Neural crest cell (in vitro differentiated cells): Measurements from ENCODE around the gene TCP1. TPM values are rescaled to one million over a fixed set of nuclear protein-coding genes. Genes with fewer than 3 reads are reported as not detected.

ENCODE experiments used
- DNase-seq: peaks from one replicate; pipeline ENCODE4 v3.0.0; 2021; ENCODE audit warnings: low read depth, mixed read lengths, low spot score
- H3K27ac Mint-ChIP-seq: one replicate; pipeline ENCODE4 v1.8.0; 2021; ENCODE audit warnings: mild to moderate bottlenecking, mixed read lengths; ENCODE audit not compliant: unreplicated experiment
- H3K27me3 Mint-ChIP-seq: 2 replicates; pipeline ENCODE4 v1.8.0; 2021; ENCODE audit warnings: low read depth, mild to moderate bottlenecking, mixed read lengths
- H3K36me3 Mint-ChIP-seq: 2 replicates; pipeline ENCODE4 v1.8.0; 2021; ENCODE audit warnings: low read depth, mild to moderate bottlenecking, mixed read lengths
- H3K4me1 Mint-ChIP-seq: 2 replicates; pipeline ENCODE4 v1.8.0; 2021; ENCODE audit warnings: mixed read lengths
- H3K4me3 Mint-ChIP-seq: one replicate; pipeline ENCODE4 v1.8.0; 2021; ENCODE audit warnings: mild to moderate bottlenecking, mixed read lengths
- H3K9me3 Mint-ChIP-seq: 2 replicates; pipeline ENCODE4 v1.8.0; 2021; ENCODE audit warnings: mixed read lengths
- CTCF ChIP-seq: fragments of 200-600 bp; sonication (generic); conservative IDR thresholded peaks from 2 replicates; pipeline ENCODE4 v1.5.0; 2021; ENCODE audit warnings: antibody characterized with exemption, mild to moderate bottlenecking
- total RNA-seq: library from RNA; stranded (reverse); gene quantifications from 2 replicates; pipeline ENCODE4 v1.2.1, GENCODE V29; 2021

The TCP1 gene
- total RNA-seq, 1 donor from 2014 or later = 246 TPM

GRCh38 chr6:159762681-159763293 is 26.6 kb downstream of the TCP1 start:
- H3K9me3 Mint-ChIP-seq = no peaks in the 10 kb centered on the region
- TF ChIP-seq CTCF = no peak
- DNase-seq = no peak

DNA sequence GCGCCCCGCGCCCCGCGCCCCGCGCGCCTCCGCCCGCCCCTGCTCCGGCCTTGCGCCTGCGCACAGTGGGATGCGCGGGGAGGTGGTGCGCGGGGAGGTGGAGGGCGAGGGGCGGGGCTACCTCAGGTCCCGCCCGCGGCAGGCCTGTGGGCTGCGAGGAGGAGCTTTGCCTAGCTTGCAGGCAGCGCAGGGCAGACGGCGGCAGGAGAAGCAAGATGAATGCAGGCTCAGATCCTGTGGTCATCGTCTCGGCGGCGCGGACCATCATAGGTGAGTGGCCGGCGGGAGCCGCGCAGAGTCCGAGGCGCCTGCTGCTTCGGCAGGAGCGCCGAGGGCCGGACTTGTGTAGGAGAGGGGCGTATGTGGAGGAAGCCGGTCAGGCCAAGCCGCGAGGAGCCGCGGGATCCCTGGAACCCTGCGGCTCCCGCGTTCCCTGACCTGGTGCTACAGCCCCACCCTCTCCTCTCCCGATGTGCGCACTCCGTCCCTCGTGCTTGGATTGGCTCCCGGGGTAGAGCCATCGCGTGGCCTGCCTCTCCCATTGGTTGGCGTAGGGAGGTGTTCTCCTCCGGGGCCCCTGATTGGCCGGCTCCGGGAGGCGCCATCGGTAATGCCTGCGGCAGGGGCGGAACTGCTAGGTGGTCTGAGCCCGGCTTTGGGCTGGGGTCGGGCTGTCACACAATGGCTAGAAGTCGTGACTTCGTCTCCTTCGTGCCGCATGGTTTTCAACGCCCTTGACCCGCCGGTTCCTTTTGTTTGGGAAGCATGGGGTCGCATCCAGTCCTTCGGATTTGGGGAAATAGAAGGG is 27.3 kb downstream of the TCP1 start, which contains the start of gene ACAT2:
ACAT2 (plus strand) TSS at position 173 of the 808 bp plus-strand sequence; CDS start at position 216, 43 bp downstream.
- Mint-ChIP-seq H3K36me3 (peaks cover 39% of the 10 kb centered on the region), H3K4me1 (peaks cover 50% of the 10 kb centered on the region), H3K27ac (peak within 1 kb of the TSS; percentile 99), H3K9me3 (no peaks in the 10 kb centered on the region), H3K27me3 (peaks cover 6% of the 10 kb centered on the region), H3K4me3 (peak within 1 kb of the TSS; percentile 95)
- peak; percentile 88 for DNase-seq
- no peak for TF ChIP-seq CTCF

More at GRCh38 chr6:159762681-159763293, 26.6 kb downstream of the TCP1 start:
- H3K4me3 Mint-ChIP-seq = peak overlapping the region; percentile 95
- H3K4me1 Mint-ChIP-seq = peaks cover 54% of the 10 kb centered on the region
- peak overlapping the region; percentile 99 for H3K27ac Mint-ChIP-seq
- peaks cover 45% of the 10 kb centered on the region for H3K36me3 Mint-ChIP-seq
- peaks cover 6% of the 10 kb centered on the region for H3K27me3 Mint-ChIP-seq

DNA sequence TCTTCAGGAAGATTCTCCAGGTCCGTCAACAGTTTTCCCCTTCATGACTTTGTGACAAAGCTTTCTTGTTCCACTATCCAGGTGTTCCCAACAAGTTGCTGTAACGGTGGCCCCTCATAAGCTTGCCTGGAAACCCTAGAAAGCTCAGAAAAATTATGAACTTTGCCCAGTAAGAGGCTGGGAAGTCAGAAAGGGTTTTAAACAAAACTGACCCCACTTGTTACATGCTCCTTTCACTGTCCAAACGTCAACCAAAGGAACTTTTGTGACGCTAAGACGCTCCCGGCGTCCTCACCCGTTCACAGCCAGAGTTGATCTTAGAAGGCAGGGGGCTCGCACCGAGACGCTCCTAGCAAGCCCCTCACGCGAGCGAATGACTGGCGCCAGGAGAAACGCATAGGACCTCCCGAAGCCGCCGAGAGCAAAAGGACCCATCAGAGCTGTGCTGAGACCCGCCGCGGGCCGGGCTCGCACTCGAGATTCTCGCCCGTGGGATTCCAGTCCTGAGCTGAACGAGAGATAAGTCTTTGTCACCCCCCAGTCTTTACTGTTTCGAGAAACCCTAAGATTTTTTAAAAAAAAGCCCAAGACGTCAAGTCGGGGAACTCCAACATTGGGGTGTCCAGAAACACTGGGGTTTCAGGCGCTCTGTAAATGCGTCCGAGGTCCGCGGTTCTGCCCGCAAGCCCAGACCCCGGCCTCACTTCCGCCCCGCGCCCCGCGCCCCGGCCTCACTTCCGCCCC is 28.1 kb downstream of the TCP1 start:
- Mint-ChIP-seq H3K27me3 (peaks cover 6% of the 10 kb centered on the region), H3K36me3 (peaks cover 32% of the 10 kb centered on the region), H3K9me3 (no peaks in the 10 kb centered on the region), H3K27ac (peak overlapping the region; percentile 99), H3K4me3 (peak overlapping the region; percentile 95), H3K4me1 (peaks cover 42% of the 10 kb centered on the region)
- DNase-seq = peak; percentile 38
- no peak for TF ChIP-seq CTCF

DNA sequence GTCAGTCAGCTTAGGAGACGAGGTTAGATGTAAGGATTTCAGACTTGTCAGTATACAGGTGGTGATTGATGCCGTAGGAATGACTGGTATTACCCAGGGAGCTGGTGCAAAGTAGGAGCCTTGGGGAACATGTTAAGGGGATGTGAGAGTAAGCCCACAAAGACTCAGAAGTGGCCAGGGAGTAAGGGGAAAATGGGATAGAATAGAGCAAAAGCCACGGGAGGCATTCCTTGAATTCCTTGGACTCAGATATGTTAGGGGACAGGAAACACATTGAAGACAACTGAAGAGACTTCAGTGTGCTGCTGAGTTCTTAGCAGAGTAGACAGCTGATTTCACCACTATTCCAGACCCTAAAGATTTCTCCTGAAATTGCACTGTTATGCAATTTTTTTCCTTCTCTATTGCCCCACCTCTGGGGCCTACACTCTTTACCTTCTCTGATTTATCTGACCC is 28.8 kb downstream of the TCP1 start:
- H3K27me3 Mint-ChIP-seq = peaks cover 6% of the 10 kb centered on the region
- H3K4me1 Mint-ChIP-seq = peaks cover 36% of the 10 kb centered on the region
- peak overlapping the region; percentile 95 for H3K4me3 Mint-ChIP-seq
- TF ChIP-seq CTCF = no peak
- H3K36me3 Mint-ChIP-seq = peaks cover 34% of the 10 kb centered on the region
- no peaks in the 10 kb centered on the region for H3K9me3 Mint-ChIP-seq
- DNase-seq = no peak
- H3K27ac Mint-ChIP-seq = peak overlapping the region; percentile 99

DNA sequence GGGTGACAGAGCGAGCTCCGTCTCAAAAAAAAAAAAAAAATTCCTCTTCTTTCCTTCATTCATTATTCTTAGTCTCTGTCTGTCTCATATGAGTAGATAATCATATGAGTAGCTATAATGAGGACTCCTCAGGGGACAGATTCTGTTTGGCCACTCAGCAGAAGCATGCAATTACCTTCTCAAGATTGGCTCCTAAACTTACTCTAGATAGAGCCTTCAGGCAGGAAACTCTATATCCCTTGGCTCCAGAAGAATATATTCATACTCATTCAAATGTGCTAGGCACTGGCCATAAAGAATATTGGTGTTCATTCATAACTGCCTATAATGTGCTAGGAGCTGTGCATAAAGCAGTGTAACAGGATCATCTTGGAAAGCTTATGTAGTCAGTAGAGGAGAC is 29.8 kb downstream of the TCP1 start:
- no peak for DNase-seq
- H3K27me3 Mint-ChIP-seq = peaks cover 6% of the 10 kb centered on the region
- no peak overlapping the region for H3K27ac Mint-ChIP-seq
- no peak for TF ChIP-seq CTCF
- peak overlapping the region; percentile 71 for H3K4me3 Mint-ChIP-seq
- peaks cover 35% of the 10 kb centered on the region for H3K36me3 Mint-ChIP-seq
- peaks cover 30% of the 10 kb centered on the region for H3K4me1 Mint-ChIP-seq
- no peaks in the 10 kb centered on the region for H3K9me3 Mint-ChIP-seq
